ENCODE data around the gene SNX9. TPM values are rescaled to one million over a fixed set of nuclear protein-coding genes. Genes with fewer than 3 reads are reported as not detected.

The SNX9 gene
- total RNA-seq, 1 donor from 2014 or later, result 36.2 TPM

GRCh38 chr6:157993076-157993475, 170.0 kb downstream of the SNX9 start:
- no peak for DNase-seq (ENCODE audit: low read depth in 2 of 2)

GRCh38 chr6:157994125-157994795, 171.2 kb downstream of the SNX9 start:
- DNase-seq (ENCODE audit: low read depth in 2 of 2), result no peak

Other genes starting within 250 kb of the SNX9 start
- 22.6 and 24.7 TPM in 2 replicates for gene SYNJ2, start 158.6 kb downstream of the SNX9 start, total RNA-seq

Measured in dermis microvascular lymphatic vessel endothelial cell (primary cell).